Urinary bladder (tissue), 4 donors: Measurements from ENCODE around the gene D2HGDH. TPM values are rescaled to one million over a fixed set of nuclear protein-coding genes. Genes with fewer than 3 reads are reported as not detected.
"Not testable (repeated sequence)": the region's sequence is repeated elsewhere in the genome, so short reads cannot be mapped to it uniquely, and the experiment has no call there.

Experiments used
- DNase-seq: peaks from one replicate; pipeline ENCODE4 v3.0.0-alpha.2; 2015; ENCODE audit errors: extremely low spot score
- H3K27ac ChIP-seq: one replicate; pipeline ENCODE4 v1.5.1; 2013; ENCODE audit warnings: low read depth, mild to moderate bottlenecking, moderate library complexity
- H3K36me3 ChIP-seq: one replicate; pipeline ENCODE4 v1.6.1; 2013; ENCODE audit warnings: mild to moderate bottlenecking, moderate library complexity; ENCODE audit not compliant: insufficient read depth
- H3K4me1 ChIP-seq: one replicate; pipeline ENCODE4 v1.6.1; 2013; ENCODE audit warnings: mild to moderate bottlenecking, moderate library complexity; ENCODE audit not compliant: insufficient read depth
- H3K4me3 ChIP-seq: one replicate; pipeline ENCODE4 v1.5.1; 2013; ENCODE audit warnings: low read depth, low read length
- WGBS: extraction: QIAGEN DNeasy Blood & Tissue Kit; methylation state at CpG from one replicate; pipeline ENCODE4 v1.1.7; 2013; 5-methylcytosine and 5-hydroxymethylcytosine counted together
- polyA plus RNA-seq: library from polyadenylated mRNA; stranded (reverse); fragments of 200-250 nt; gene quantifications from one replicate; pipeline ENCODE4 v1.2.3, GENCODE V29; 2013
- total RNA-seq: library from RNA; depleted of rRNA; stranded (reverse); fragments of >200 nt; gene quantifications from one replicate; pipeline ENCODE4 v1.2.3, GENCODE V29; 2014
- donor health status: healthy with polysubstance abuse.
- donor health status: healthy.

D2HGDH gene
- total and polyA plus RNA-seq, 2 donors: 9.7 to 25.9 TPM

GRCh38 chr2:241746084-241746483, 11.7 kb downstream of the D2HGDH start:
- 96% methylated on average over 4 of the region's 4 CpGs for WGBS
- Histone ChIP-seq H3K27ac (no peak overlapping the region), H3K36me3 (no peaks in the 10 kb centered on the region), H3K4me1 (no peaks in the 10 kb centered on the region), H3K4me3 (no peak overlapping the region)
- no peak for DNase-seq

GRCh38 chr2:241748468-241749256, 14.2 kb downstream of the D2HGDH start:
- H3K36me3 ChIP-seq: no peaks in the 10 kb centered on the region
- WGBS: 94% methylated on average over 32 of the region's 32 CpGs

GRCh38 chr2:241750076-241750840, 15.8 kb downstream of the D2HGDH start:
- Histone ChIP-seq H3K27ac (no peak overlapping the region), H3K4me1 (no peaks in the 10 kb centered on the region), H3K36me3 (no peaks in the 10 kb centered on the region), H3K4me3 (no peak overlapping the region)
- DNase-seq: no peak
- 70% methylated on average over 22 of the region's 22 CpGs for WGBS

More at GRCh38 chr2:241748468-241749256, 14.2 kb downstream of the D2HGDH start:
- Histone ChIP-seq H3K27ac (no peak overlapping the region), H3K4me1 (no peaks in the 10 kb centered on the region), H3K4me3 (no peak overlapping the region)
- DNase-seq: no peak

GRCh38 chr2:241751152-241751551, 16.7 kb downstream of the D2HGDH start:
- DNase-seq: no peak
- no peaks in the 10 kb centered on the region for H3K4me1 ChIP-seq
- H3K36me3 ChIP-seq: no peaks in the 10 kb centered on the region
- H3K4me3 ChIP-seq: no peak overlapping the region
- 95% methylated on average over 15 of the region's 15 CpGs for WGBS
- H3K27ac ChIP-seq: no peak overlapping the region

GRCh38 chr2:241751776-241752175, 17.3 kb downstream of the D2HGDH start:
- H3K36me3 ChIP-seq: no peaks in the 10 kb centered on the region
- no peaks in the 10 kb centered on the region for H3K4me1 ChIP-seq
- H3K27ac ChIP-seq: no peak overlapping the region
- 94% methylated on average over 18 of the region's 18 CpGs for WGBS
- no peak overlapping the region for H3K4me3 ChIP-seq
- no peak for DNase-seq

- WGBS: 97% methylated on average over 14 of the region's 14 CpGs
- Histone ChIP-seq H3K4me3 (no peak overlapping the region), H3K36me3 (no peaks in the 10 kb centered on the region), H3K27ac (no peak overlapping the region), H3K4me1 (no peaks in the 10 kb centered on the region)
- no peak for DNase-seq
Observed at GRCh38 chr2:241752253-241752652, 17.8 kb downstream of the D2HGDH start.

- Histone ChIP-seq H3K4me3 (no peak overlapping the region), H3K27ac (no peak overlapping the region), H3K36me3 (no peaks in the 10 kb centered on the region), H3K4me1 (no peaks in the 10 kb centered on the region)
- WGBS: 94% methylated on average over 21 of the region's 21 CpGs
- DNase-seq: no peak
Observed at GRCh38 chr2:241752689-241753276, 18.4 kb downstream of the D2HGDH start.

GRCh38 chr2:241753493-241753892, 19.1 kb downstream of the D2HGDH start:
- Histone ChIP-seq H3K27ac (no peak overlapping the region), H3K4me3 (no peak overlapping the region), H3K4me1 (no peaks in the 10 kb centered on the region), H3K36me3 (no peaks in the 10 kb centered on the region)
- WGBS: 94% methylated on average over 17 of the region's 17 CpGs
- no peak for DNase-seq

- Histone ChIP-seq H3K27ac (no peak overlapping the region), H3K4me1 (no peaks in the 10 kb centered on the region), H3K36me3 (no peaks in the 10 kb centered on the region), H3K4me3 (no peak overlapping the region)
- 97% methylated on average over 20 of the region's 20 CpGs for WGBS
- DNase-seq: no peak
Observed at GRCh38 chr2:241754042-241754441, 19.6 kb downstream of the D2HGDH start.

GRCh38 chr2:241755166-241755565, 20.7 kb downstream of the D2HGDH start:
- H3K4me1 ChIP-seq: no peaks in the 10 kb centered on the region
- H3K27ac ChIP-seq: no peak overlapping the region
- no peaks in the 10 kb centered on the region for H3K36me3 ChIP-seq
- no peak for DNase-seq
- WGBS: 88% methylated on average over 17 of the region's 18 CpGs
- H3K4me3 ChIP-seq: no peak overlapping the region

- H3K4me1 ChIP-seq: no peaks in the 10 kb centered on the region
- H3K36me3 ChIP-seq: no peaks in the 10 kb centered on the region
- H3K27ac ChIP-seq: no peak overlapping the region
- DNase-seq: no peak
- no peak overlapping the region for H3K4me3 ChIP-seq
- 96% methylated on average over 27 of the region's 27 CpGs for WGBS
Observed at GRCh38 chr2:241755777-241756176, 21.3 kb downstream of the D2HGDH start.

- no peak for DNase-seq
- no peak overlapping the region for H3K27ac ChIP-seq
- no peaks in the 10 kb centered on the region for H3K36me3 ChIP-seq
- no peak overlapping the region for H3K4me3 ChIP-seq
- 80% methylated on average over 20 of the region's 20 CpGs for WGBS
- H3K4me1 ChIP-seq: no peaks in the 10 kb centered on the region
Observed at GRCh38 chr2:241759067-241759807, 24.8 kb downstream of the D2HGDH start.

GRCh38 chr2:241759893-241760292, 25.5 kb downstream of the D2HGDH start:
- H3K27ac ChIP-seq, H3K4me1 ChIP-seq, DNase-seq, H3K36me3 ChIP-seq, H3K4me3 ChIP-seq: not testable (repeated sequence)
- 95% methylated on average over 11 of the region's 16 CpGs for WGBS
